HepG2 (cell line): Measurements from ENCODE around the gene DIAPH3. TPM values are rescaled to one million over a fixed set of nuclear protein-coding genes. Genes with fewer than 3 reads are reported as not detected.
"Not testable (repeated sequence)": the region's sequence is repeated elsewhere in the genome, so short reads cannot be mapped to it uniquely, and the experiment has no call there.

Source experiments
- ATAC-seq: fragments of 200-7000 bp; cut with Tn5 transposase; 3 replicates; pipeline ENCODE4 v1.9.1; 2020; ENCODE audit warnings: mild to moderate bottlenecking, moderate library complexity
- BruUV-seq: library from RNA; stranded (reverse); fragments of 400-500 nt; replicated peaks from 2 replicates; lab custom pipeline; 2021; lab: Mats Ljungman, UMichigan
- CTCF ChIA-PET: fragments of 300-600 bp; formaldehyde crosslinking; extraction: SDS; loops from one replicate; lab custom pipeline; 2021; ENCODE audit warnings: low total read pairs, inconsistent platforms, low intra/inter-chr PET ratio; lab: Yijun Ruan, JAX
- POLR2A ChIA-PET: fragments of 350-600 bp; sonication (Branson Sonifier 250); formaldehyde crosslinking; loops from one replicate; lab custom pipeline; 2020; ENCODE audit warnings: antibody characterized with exemption, inconsistent platforms; lab: Yijun Ruan, JAX
- DNase-seq: peaks from one replicate; pipeline ENCODE4 v3.0.0-alpha.2; 2015; ENCODE audit warnings: low spot score
- FAIRE-seq: peaks from 3 replicates; lab custom pipeline; 2011; peaks lifted over from hg19 to GRCh38; lab: Jason Lieb, UNC
- H2AFZ ChIP-seq: one replicate; pipeline ENCODE4 v1.6.1; 2011; ENCODE audit warnings: low read length, inconsistent platforms
- H3K27ac ChIP-seq: fragments of 300-600 bp; 3 replicates; pipeline ENCODE4 v1.8.0; 2011; ENCODE audit warnings: mixed run types, mild to moderate bottlenecking, mixed read lengths, low read length, inconsistent platforms; ENCODE audit not compliant: insufficient read depth; ENCODE audit errors: extremely low read length
- H3K27me3 ChIP-seq, 2 experiments: fragments of 200-600 bp in 1 of 2; 2 replicates in 1 of 2; 3 replicates in 1 of 2; pipeline versions ENCODE4 v1.6.0 to v1.8.0; 2011; ENCODE audit warnings: low read length in 2 of 2, mild to moderate bottlenecking in 2 of 2, moderate library complexity in 2 of 2, inconsistent platforms in 1 of 2; ENCODE audit not compliant: insufficient read depth in 2 of 2, control insufficient read depth in 1 of 2
- H3K36me3 ChIP-seq, 2 experiments: fragments of 200-600 bp in 1 of 2; replicated peaks in 1 of 2; 2 replicates in 1 of 2; 3 replicates in 1 of 2; pipeline versions ENCODE4 v1.5.1 to v1.8.0; 2011; ENCODE audit warnings: low read length in 2 of 2, inconsistent platforms in 1 of 2; ENCODE audit not compliant: insufficient read depth in 2 of 2, control insufficient read depth in 1 of 2
- H3K4me1 ChIP-seq: 2 replicates; pipeline ENCODE4 v1.5.1; 2012; ENCODE audit warnings: low read length, inconsistent platforms; ENCODE audit not compliant: insufficient read depth
- H3K4me2 ChIP-seq: 2 replicates; pipeline ENCODE4 v1.6.0; 2011; ENCODE audit warnings: low read depth, low read length, inconsistent platforms
- H3K4me3 ChIP-seq, 3 experiments: fragments of 200-600 bp in 1 of 3; sonication (generic), shearing (Covaris generic) in 1 of 3; replicated peaks in 1 of 3; 2 replicates each; pipeline ENCODE4 v1.5.1; 2011 to 2016; ENCODE audit warnings: low read length in 3 of 3, inconsistent platforms in 2 of 3, low read depth in 2 of 3, mild to moderate bottlenecking in 2 of 3, control low read depth in 1 of 3, mixed read lengths in 1 of 3; ENCODE audit not compliant: insufficient read depth in 1 of 3
- H3K79me2 ChIP-seq: one replicate; pipeline ENCODE4 v1.6.1; 2011; ENCODE audit warnings: low read length, inconsistent platforms; ENCODE audit not compliant: insufficient read depth
- H3K9ac ChIP-seq: 2 replicates; pipeline ENCODE4 v1.6.0; 2011; ENCODE audit warnings: mild to moderate bottlenecking, low read depth, low read length, inconsistent platforms; ENCODE audit not compliant: insufficient read depth
- H3K9me3 ChIP-seq: 2 replicates; pipeline ENCODE4 v1.5.1; 2012; ENCODE audit warnings: mild to moderate bottlenecking, low read length
- H4K20me1 ChIP-seq: 2 replicates; pipeline ENCODE4 v1.6.0; 2011; ENCODE audit warnings: inconsistent platforms, mild to moderate bottlenecking, low read length, moderate library complexity; ENCODE audit not compliant: insufficient read depth
- ATF1 ChIP-seq: IDR thresholded peaks from 2 replicates; pipeline ENCODE4 v1.6.1; 2016; ENCODE audit warnings: mild to moderate bottlenecking, control low read depth
- CEBPB ChIP-seq: IDR thresholded peaks from 2 replicates; pipeline ENCODE4 v1.6.1; 2011; ENCODE audit warnings: low read depth, low read length, improper control_type of control experiment, borderline replicate concordance
- GTF2F1 ChIP-seq: fragments of 150-350 bp; IDR thresholded peaks from 2 replicates; pipeline ENCODE4 v1.6.1; 2014; ENCODE audit warnings: low read length
- NFE2 ChIP-seq: sonication (generic); formaldehyde crosslinking; IDR thresholded peaks from 2 replicates; pipeline ENCODE4 v1.4.0; 2020; ENCODE audit warnings: missing genetic modification reagents
- PHB2 ChIP-seq: fragments of 450-650 bp; IDR thresholded peaks from 2 replicates; pipeline ENCODE4 v1.6.1; 2018; ENCODE audit not compliant: partially characterized antibody
- SMYD3 ChIP-seq: sonication (generic); formaldehyde crosslinking; IDR thresholded peaks from 2 replicates; pipeline ENCODE4 v1.8.1; 2023; ENCODE audit warnings: mild to moderate bottlenecking, missing genetic modification reagents
- ZBTB38 ChIP-seq: sonication (generic); formaldehyde crosslinking; IDR thresholded peaks from 2 replicates; pipeline ENCODE4 v1.5.1; 2020; ENCODE audit warnings: mild to moderate bottlenecking, missing genetic modification reagents
- ZNF230 ChIP-seq: sonication (generic); formaldehyde crosslinking; IDR thresholded peaks from 2 replicates; pipeline ENCODE4 v1.4.0; 2020; ENCODE audit warnings: mild to moderate bottlenecking, missing genetic modification reagents
- ZNF296 ChIP-seq: sonication (generic); formaldehyde crosslinking; conservative IDR thresholded peaks from 2 replicates; pipeline ENCODE4 v1.5.0; 2020; ENCODE audit warnings: mild to moderate bottlenecking, missing genetic modification reagents
- ZNF34 ChIP-seq: sonication (generic); formaldehyde crosslinking; IDR thresholded peaks from 2 replicates; pipeline ENCODE4 v1.4.0; 2020; ENCODE audit warnings: mild to moderate bottlenecking, missing genetic modification reagents, borderline replicate concordance
- ZNF644 ChIP-seq: IDR thresholded peaks from 2 replicates; pipeline ENCODE4 v1.6.1; 2016; ENCODE audit warnings: low read depth
- WGBS: methylation state at CpG from one replicate; pipeline ENCODE4 v1.1.6; 2017; ENCODE audit warnings: low lambda C conversion rate; 5-methylcytosine and 5-hydroxymethylcytosine counted together
- in situ Hi-C: cut with HindIII; loops from 2 replicates; pipeline ENCODE4 v1.10.0; 2017; ENCODE audit warnings: low pct_unique_long_range_greater_than_20kb; ENCODE audit not compliant: extremely low pct_ligation_motif_present
- intact Hi-C: fragments of 100-400 bp; cut with micrococcal nuclease; formaldehyde crosslinking; loops from one replicate; pipeline ENCODE4 v1.10.0; 2022; ENCODE audit not compliant: unreplicated experiment
- polyA plus RNA-seq, 8 experiments: library from polyadenylated mRNA; depleted of rRNA in 3 of 8; stranded (reverse) in 7 of 8; unstranded in 1 of 8; fragments of >200 nt; fragmentation: Illumina TruSeq in 4 of 8; extraction: Trizol in 4 of 8; gene quantifications; 2 replicates each; pipeline versions ENCODE4 v1.2.1 to v1.2.3, GENCODE V29; 2011 to 2016; ENCODE audit warnings: low read depth in 4 of 8, missing spikeins in 1 of 8, mixed read lengths in 1 of 8; ENCODE audit not compliant: insufficient read depth in 1 of 8
- total RNA-seq, 5 experiments: library from RNA; depleted of rRNA; stranded (reverse); fragments of >200 nt; fragmentation: Illumina TruSeq; extraction: Trizol; gene quantifications; 2 replicates each; pipeline ENCODE4 v1.2.3, GENCODE V29; 2016; ENCODE audit warnings: low read depth in 1 of 5
- TF ChIP-seq, protein P1 (sequence below): sonication (generic); formaldehyde crosslinking; IDR thresholded peaks from 2 replicates; pipeline ENCODE4 v1.4.0; 2020; ENCODE audit warnings: missing genetic modification reagents, borderline replicate concordance
- TF ChIP-seq, protein P2 (sequence below): sonication (generic); formaldehyde crosslinking; IDR thresholded peaks from 2 replicates; pipeline ENCODE4 v1.5.1; 2020; ENCODE audit warnings: missing genetic modification reagents, mild to moderate bottlenecking, borderline replicate concordance

Gene DIAPH3
- total and polyA plus RNA-seq, 2 of the 13 experiments (the other 11 are each of a cell fraction or from before 2014, with no cell fraction given) = 4.0 to 9.3 TPM

DNA sequence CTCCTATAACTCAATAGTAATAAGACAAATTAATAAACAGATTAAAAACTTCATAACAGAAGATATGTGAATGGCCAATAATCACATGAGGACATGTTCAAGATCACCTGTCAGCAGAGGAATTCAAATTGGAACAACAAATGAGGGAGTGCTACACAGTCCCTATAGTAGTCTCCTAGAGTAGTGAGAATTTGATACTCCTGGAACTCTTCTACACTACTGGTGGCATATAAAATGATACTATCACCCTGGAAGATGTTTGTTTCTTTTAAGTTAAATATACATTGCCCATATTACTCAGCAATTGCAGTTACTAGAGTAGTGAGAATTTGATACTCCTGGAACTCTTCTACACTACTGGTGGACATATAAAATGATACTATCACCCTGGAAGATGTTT is 115.4 kb downstream of the DIAPH3 start:
- H3K27ac ChIP-seq, BruUV-seq, FAIRE-seq, H3K9ac ChIP-seq, H3K79me2 ChIP-seq, DNase-seq, H3K27me3 ChIP-seq, POLR2A ChIA-PET, intact Hi-C loops, H3K4me2 ChIP-seq, H4K20me1 ChIP-seq, H3K4me1 ChIP-seq, H3K36me3 ChIP-seq, H2AFZ ChIP-seq, in situ Hi-C loops, H3K4me3 ChIP-seq, H3K9me3 ChIP-seq, CTCF ChIA-PET, ATAC-seq: not testable (repeated sequence)

DNA sequence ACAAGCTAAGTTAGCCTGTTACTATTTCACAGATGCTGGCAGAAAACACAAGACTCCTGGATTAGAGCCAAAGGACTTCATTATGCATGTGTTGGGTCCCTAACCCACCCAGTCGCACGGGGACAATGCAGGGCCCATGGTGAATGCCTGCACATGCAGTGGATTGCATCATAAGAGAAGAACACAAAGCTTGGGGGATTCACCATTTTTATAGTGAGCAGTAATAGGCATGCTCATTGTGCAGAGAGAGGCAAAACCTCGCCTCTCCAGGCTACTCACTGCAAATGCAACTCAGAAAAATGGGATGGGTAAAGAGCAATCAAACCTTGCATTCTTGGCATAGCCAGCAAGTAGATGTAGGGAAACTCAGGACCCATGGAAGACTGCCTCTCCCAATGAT is 115.8 kb downstream of the DIAPH3 start:
- in situ Hi-C loops = no loop called here
- Histone ChIP-seq H3K4me3 (no peak overlapping the region), H2AFZ (no peak overlapping the region), H3K27ac (no peak overlapping the region), H3K79me2 (no peaks in the 10 kb centered on the region), H3K9ac (no peak overlapping the region), H3K36me3 (no peaks in the 10 kb centered on the region), H3K9me3 (no peaks in the 10 kb centered on the region), H4K20me1 (no peaks in the 10 kb centered on the region), H3K4me2 (no peak overlapping the region), H3K4me1 (no peaks in the 10 kb centered on the region), H3K27me3 (no peaks in the 10 kb centered on the region)
- FAIRE-seq (no peak), DNase-seq (no peak), ATAC-seq (peak; percentile 27; the same call in 2 of the 3 replicates)
- WGBS = 90% methylated on average over 3 of the region's 3 CpGs
- TF ChIP-seq CEBPB = peak; percentile 55; the same call in 1 of the 2 replicates
- no peak for TF ChIP-seq ZNF34
- POLR2A ChIA-PET = no interaction called here
- BruUV-seq = no TSS peak
- intact Hi-C loops = no loop called here
- CTCF ChIA-PET = no interaction called here

DNA sequence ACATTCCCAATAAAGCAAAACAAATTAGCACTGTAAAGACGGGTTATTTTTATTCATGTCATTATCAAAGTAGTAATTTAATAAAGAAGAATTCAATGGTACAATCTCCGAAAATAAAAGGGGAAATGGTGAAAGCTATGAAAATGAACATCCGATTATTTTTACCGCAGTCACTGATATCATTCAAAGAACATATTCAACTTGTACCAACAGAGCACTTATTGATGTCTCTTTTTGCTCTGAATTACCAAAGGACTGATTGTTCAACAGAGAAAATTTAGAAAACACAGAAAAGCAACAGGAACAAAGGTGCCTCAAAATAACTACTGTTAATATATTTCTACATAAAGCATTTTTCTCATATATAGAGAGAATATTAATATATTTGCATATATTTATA is 119.4 kb downstream of the DIAPH3 start:
- H3K4me2 ChIP-seq = no peak overlapping the region
- ChIA-PET POLR2A (no interaction called here), CTCF (no interaction called here)
- DNase-seq (no peak), FAIRE-seq (no peak), ATAC-seq (no peak)
- no TSS peak for BruUV-seq
- H3K27ac ChIP-seq = no peak overlapping the region
- H3K27me3 ChIP-seq = no peaks in the 10 kb centered on the region
- 94% methylated on average over 4 of the region's 4 CpGs for WGBS
- H3K79me2 ChIP-seq = no peaks in the 10 kb centered on the region
- H3K36me3 ChIP-seq = 0 out of 5 replicates have a peak, but pooled peaks cover 0 to 6% of the 10 kb centered on the region in 2 experiments
- no peak overlapping the region for H3K9ac ChIP-seq
- TF ChIP-seq ATF1 (CRISPR knock-in tag) (no peak), ZNF296 (no peak), ZBTB38 (CRISPR knock-in tag) (no peak), SMYD3 (CRISPR knock-in tag) (no peak), ZNF644 (CRISPR knock-in tag) (no peak), NFE2 (CRISPR knock-in tag) (no peak), PHB2 (no peak), GTF2F1 (no peak), ZNF230 (CRISPR knock-in tag) (no peak)
- TF ChIP-seq, protein P1, sequence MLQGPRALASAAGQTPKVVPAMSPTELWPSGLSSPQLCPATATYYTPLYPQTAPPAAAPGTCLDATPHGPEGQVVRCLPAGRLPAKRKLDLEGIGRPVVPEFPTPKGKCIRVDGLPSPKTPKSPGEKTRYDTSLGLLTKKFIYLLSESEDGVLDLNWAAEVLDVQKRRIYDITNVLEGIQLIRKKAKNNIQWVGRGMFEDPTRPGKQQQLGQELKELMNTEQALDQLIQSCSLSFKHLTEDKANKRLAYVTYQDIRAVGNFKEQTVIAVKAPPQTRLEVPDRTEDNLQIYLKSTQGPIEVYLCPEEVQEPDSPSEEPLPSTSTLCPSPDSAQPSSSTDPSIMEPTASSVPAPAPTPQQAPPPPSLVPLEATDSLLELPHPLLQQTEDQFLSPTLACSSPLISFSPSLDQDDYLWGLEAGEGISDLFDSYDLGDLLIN (CRISPR knock-in tag) = no peak
- TF ChIP-seq, protein P2, sequence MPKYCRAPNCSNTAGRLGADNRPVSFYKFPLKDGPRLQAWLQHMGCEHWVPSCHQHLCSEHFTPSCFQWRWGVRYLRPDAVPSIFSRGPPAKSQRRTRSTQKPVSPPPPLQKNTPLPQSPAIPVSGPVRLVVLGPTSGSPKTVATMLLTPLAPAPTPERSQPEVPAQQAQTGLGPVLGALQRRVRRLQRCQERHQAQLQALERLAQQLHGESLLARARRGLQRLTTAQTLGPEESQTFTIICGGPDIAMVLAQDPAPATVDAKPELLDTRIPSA (CRISPR knock-in tag) = no peak
- H2AFZ ChIP-seq = no peak overlapping the region
- no peaks in the 10 kb centered on the region for H4K20me1 ChIP-seq
- H3K9me3 ChIP-seq = no peaks in the 10 kb centered on the region
- in situ Hi-C loops = no loop called here
- intact Hi-C loops = no loop called here
- no peak overlapping the region for H3K4me3 ChIP-seq
- H3K4me1 ChIP-seq = no peaks in the 10 kb centered on the region
